ENCODE measurements around the gene HINFP.
"Not testable (repeated sequence)": the region's sequence is repeated elsewhere in the genome, so short reads cannot be mapped to it uniquely, and the experiment has no call there.

Gene HINFP

GRCh38 chr11:119100246-119100970, 21.0 kb upstream of the HINFP start:
- DNase-seq, result peak; percentile 67

GRCh38 chr11:119100994-119101758, 20.2 kb upstream of the HINFP start:
- peak; percentile 83 for DNase-seq

- DNase-seq, result peak; percentile 99
Observed at GRCh38 chr11:119101759-119102423, 19.5 kb upstream of the HINFP start, which contains the start of gene DPAGT1. Gene DPAGT1, minus strand, starts transcription at chr11:119101853. Its CDS starts 198 bp downstream, at chr11:119101655.

- DNase-seq, result not testable (repeated sequence)
Observed at GRCh38 chr11:119103161-119103664, 18.2 kb upstream of the HINFP start.

- no peak for DNase-seq
Observed at GRCh38 chr11:119103793-119104192, 17.6 kb upstream of the HINFP start.

GRCh38 chr11:119106564-119107537, 14.5 kb upstream of the HINFP start, which contains the start of gene C2CD2L:
Gene C2CD2L, plus strand, starts transcription at chr11:119107344. Its CDS starts 398 bp downstream, at chr11:119107742.
- peak; percentile 97 for DNase-seq

GRCh38 chr11:119107538-119108145, 13.7 kb upstream of the HINFP start:
- peak; percentile 67 for DNase-seq

GRCh38 chr11:119108146-119108856, 13.1 kb upstream of the HINFP start:
- peak; percentile 92 for DNase-seq

GRCh38 chr11:119108857-119109221, 12.5 kb upstream of the HINFP start:
- peak; percentile 57 for DNase-seq

GRCh38 chr11:119109843-119110242, 11.5 kb upstream of the HINFP start:
- DNase-seq, result no peak

GRCh38 chr11:119110439-119110838, 10.9 kb upstream of the HINFP start:
- no peak for DNase-seq

- no peak for DNase-seq
Observed at GRCh38 chr11:119111361-119111925, 9.9 kb upstream of the HINFP start.

GRCh38 chr11:119112314-119113020, 8.9 kb upstream of the HINFP start:
- no peak for DNase-seq

GRCh38 chr11:119113716-119114115, 7.7 kb upstream of the HINFP start:
- DNase-seq, result no peak

GRCh38 chr11:119114351-119114750, 7.0 kb upstream of the HINFP start:
- no peak for DNase-seq

GRCh38 chr11:119115484-119116234, 5.7 kb upstream of the HINFP start:
- no peak for DNase-seq

- DNase-seq, result no peak
Observed at GRCh38 chr11:119116235-119116594, 5.2 kb upstream of the HINFP start.

GRCh38 chr11:119116601-119117000, 4.8 kb upstream of the HINFP start:
- no peak for DNase-seq

GRCh38 chr11:119117004-119117706, 4.2 kb upstream of the HINFP start:
- no peak for DNase-seq
